DOHH2 (cell line): ENCODE results near the gene DNAAF3.
"Not testable (repeated sequence)": the region's sequence is repeated elsewhere in the genome, so short reads cannot be mapped to it uniquely, and the experiment has no call there.

Experiments
- H3F3A ChIP-seq: fragments of 200-600 bp; sonication (generic), shearing (Covaris generic); 2 replicates; pipeline ENCODE4 v1.6.0; 2016; ENCODE audit warnings: antibody characterized with exemption, mild to moderate bottlenecking; ENCODE audit not compliant: control insufficient read depth, insufficient read depth
- H3K27ac ChIP-seq: fragments of 200-600 bp; sonication (generic); 2 replicates; pipeline ENCODE4 v1.5.1; 2014; ENCODE audit warnings: low read depth, mild to moderate bottlenecking, low read length, moderate library complexity
- H3K27me3 ChIP-seq: fragments of 200-600 bp; sonication (generic); 2 replicates; pipeline ENCODE4 v1.6.1; 2014; ENCODE audit warnings: mild to moderate bottlenecking, low read length, mixed read lengths; ENCODE audit not compliant: control insufficient read depth
- H3K36me3 ChIP-seq: fragments of 200-600 bp; sonication (generic); 2 replicates; pipeline ENCODE4 v1.6.1; 2014; ENCODE audit warnings: mild to moderate bottlenecking, low read length, moderate library complexity, mixed read lengths; ENCODE audit not compliant: control insufficient read depth
- H3K4me1 ChIP-seq: fragments of 200-600 bp; sonication (generic); 2 replicates; pipeline ENCODE4 v1.6.1; 2014; ENCODE audit warnings: mild to moderate bottlenecking, low read length, mixed read lengths; ENCODE audit not compliant: control insufficient read depth
- H3K4me2 ChIP-seq: fragments of 200-600 bp; sonication (generic); 2 replicates; pipeline ENCODE4 v1.6.0; 2014; ENCODE audit warnings: mild to moderate bottlenecking, low read length, moderate library complexity
- H3K4me3 ChIP-seq: fragments of 200-600 bp; sonication (generic); 2 replicates; pipeline ENCODE4 v1.5.1; 2014; ENCODE audit warnings: mild to moderate bottlenecking, low read length, mixed read lengths
- H3K79me2 ChIP-seq: fragments of 200-600 bp; sonication (generic); 2 replicates; pipeline ENCODE4 v1.6.1; 2014; ENCODE audit warnings: mild to moderate bottlenecking, low read length, mixed read lengths; ENCODE audit not compliant: control insufficient read depth
- H3K9me2 ChIP-seq: fragments of 200-600 bp; sonication (generic); replicated peaks from 2 replicates; pipeline ENCODE4 v1.6.1; 2014; ENCODE audit warnings: mild to moderate bottlenecking, low read length, mixed read lengths; ENCODE audit not compliant: control insufficient read depth
- H3K9me3 ChIP-seq: fragments of 200-600 bp; sonication (generic); 2 replicates; pipeline ENCODE4 v1.6.1; 2014; ENCODE audit warnings: antibody characterized with exemption, low read length, mixed read lengths; ENCODE audit not compliant: control insufficient read depth, insufficient read depth
- H4K20me1 ChIP-seq: fragments of 200-600 bp; sonication (generic); 2 replicates; pipeline ENCODE4 v1.6.0; 2014; ENCODE audit warnings: low read depth, mild to moderate bottlenecking, antibody characterized with exemption, low read length, moderate library complexity; ENCODE audit not compliant: control insufficient read depth, insufficient read depth
- CTCF ChIP-seq: fragments of 200-600 bp; sonication (generic); IDR thresholded peaks from one replicate; pipeline ENCODE4 v1.5.1; 2014; ENCODE audit warnings: antibody characterized with exemption, mild to moderate bottlenecking, low read depth, low read length; ENCODE audit not compliant: poor library complexity, severe bottlenecking
- EZH2phosphoT487 ChIP-seq: fragments of 200-600 bp; sonication (generic); IDR thresholded peaks from 2 replicates; pipeline ENCODE4 v1.6.1; 2017; ENCODE audit warnings: borderline replicate concordance, mild to moderate bottlenecking, antibody characterized with exemption, low read length, moderate library complexity, mixed read lengths

The DNAAF3 gene

DNA sequence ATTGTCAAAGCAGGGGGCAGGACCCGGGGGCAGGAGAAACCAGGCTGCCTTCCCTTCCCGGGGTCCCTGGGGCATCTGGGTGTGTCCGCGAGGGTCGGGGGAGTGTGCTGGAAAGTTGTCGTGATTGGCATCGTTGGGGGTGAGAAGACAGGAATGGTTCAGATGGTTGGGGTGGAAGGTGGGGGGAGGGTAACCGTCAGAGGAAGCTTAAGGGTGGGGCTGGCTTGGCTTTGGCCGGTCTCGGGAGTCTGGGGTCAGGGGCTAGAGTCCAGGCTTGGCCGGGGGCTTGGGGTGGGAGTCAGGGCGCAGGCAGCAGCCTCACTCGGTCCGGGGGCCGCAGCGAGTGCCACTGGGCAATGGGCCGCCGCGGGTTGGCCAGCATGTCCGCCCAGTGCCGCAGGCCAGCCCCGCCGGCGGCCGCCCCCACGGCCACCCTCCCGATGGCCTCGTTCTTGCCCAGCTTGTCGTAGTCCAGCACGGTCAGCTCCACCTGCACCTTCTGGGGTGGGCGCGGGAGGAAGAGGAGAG is 6.8 kb upstream of the DNAAF3 start:
- Histone ChIP-seq H3K4me3 (peak overlapping the region; percentile 77), H3K4me1 (peaks cover 18% of the 10 kb centered on the region)
- TF ChIP-seq EZH2phosphoT487: no peak
- TF ChIP-seq CTCF: no peak

GRCh38 chr19:55172741-55173140 is 6.3 kb upstream of the DNAAF3 start:
- peaks cover 21% of the 10 kb centered on the region; the same call in 1 of the 2 replicates for H3K9me3 ChIP-seq
- peaks cover 18% of the 10 kb centered on the region for H3K4me1 ChIP-seq
- no peaks in the 10 kb centered on the region for H3K9me2 ChIP-seq
- H3K4me2 ChIP-seq: no peak overlapping the region
- no peak overlapping the region for H3K4me3 ChIP-seq
- no peaks in the 10 kb centered on the region for H3K79me2 ChIP-seq
- H3F3A ChIP-seq: no peaks in the 10 kb centered on the region
- no peak overlapping the region for H3K27ac ChIP-seq
- H3K27me3 ChIP-seq: peaks cover 14% of the 10 kb centered on the region
- TF ChIP-seq CTCF: no peak
- TF ChIP-seq EZH2phosphoT487: no peak
- no peaks in the 10 kb centered on the region for H3K36me3 ChIP-seq
- H4K20me1 ChIP-seq: no peaks in the 10 kb centered on the region

More for the DNA sequence above, 6.8 kb upstream of the DNAAF3 start:
- Histone ChIP-seq H3K9me2 (no peaks in the 10 kb centered on the region), H3F3A (no peaks in the 10 kb centered on the region), H3K27ac (no peak overlapping the region), H4K20me1 (no peaks in the 10 kb centered on the region), H3K27me3 (peaks cover 14% of the 10 kb centered on the region), H3K4me2 (peak overlapping the region; percentile 75), H3K36me3 (no peaks in the 10 kb centered on the region), H3K9me3 (peaks cover 21% of the 10 kb centered on the region; the same call in 1 of the 2 replicates), H3K79me2 (no peaks in the 10 kb centered on the region)

GRCh38 chr19:55172318-55172717 is 5.9 kb upstream of the DNAAF3 start:
- H4K20me1 ChIP-seq, H3K4me3 ChIP-seq, H3F3A ChIP-seq, H3K79me2 ChIP-seq, H3K36me3 ChIP-seq, H3K27ac ChIP-seq, H3K9me2 ChIP-seq, H3K4me2 ChIP-seq: not testable (repeated sequence)
- H3K9me3 ChIP-seq: peaks cover 21% of the 10 kb centered on the region; the same call in 1 of the 2 replicates
- peaks cover 18% of the 10 kb centered on the region for H3K4me1 ChIP-seq
- H3K27me3 ChIP-seq: peaks cover 14% of the 10 kb centered on the region

GRCh38 chr19:55171440-55171839 is 5.0 kb upstream of the DNAAF3 start:
- no peaks in the 10 kb centered on the region for H4K20me1 ChIP-seq
- no peaks in the 10 kb centered on the region for H3K36me3 ChIP-seq
- no peak for TF ChIP-seq CTCF
- no peak for TF ChIP-seq EZH2phosphoT487
- no peaks in the 10 kb centered on the region for H3F3A ChIP-seq
- H3K4me3 ChIP-seq: no peak overlapping the region
- H3K4me1 ChIP-seq: peaks cover 27% of the 10 kb centered on the region
- no peaks in the 10 kb centered on the region for H3K79me2 ChIP-seq
- H3K9me3 ChIP-seq: peaks cover 21% of the 10 kb centered on the region; the same call in 1 of the 2 replicates
- no peaks in the 10 kb centered on the region for H3K9me2 ChIP-seq
- peaks cover 14% of the 10 kb centered on the region for H3K27me3 ChIP-seq
- H3K27ac ChIP-seq: no peak overlapping the region
- no peak overlapping the region for H3K4me2 ChIP-seq
